ENCODE data around the gene SLC6A4.

Gene SLC6A4

GRCh38 chr17:30187573-30187972 lies 47.9 kb downstream of the SLC6A4 start:
- peaks cover 27% of the 10 kb centered on the region for H3K36me3 ChIP-seq (replicated peaks)
- in situ Hi-C loops (cut with HindIII; ENCODE audit: low pct_ligation_motif_present, low sequenced_read_pairs) = no loop called here
- no peak for DNase-seq
- no peaks in the 10 kb centered on the region for H3K27me3 ChIP-seq (replicated peaks)
- no peak overlapping the region for H3K27ac ChIP-seq
- TF ChIP-seq CTCF (IDR thresholded peaks at IDR 0.05; ENCODE audit: low read depth, low read length, missing control alignments) = no peak
- no peak overlapping the region for H3K4me3 ChIP-seq (ENCODE audit: low read depth, low read length)

GRCh38 chr17:30186761-30187160 lies 48.7 kb downstream of the SLC6A4 start:
- no peak for TF ChIP-seq CTCF (IDR thresholded peaks at IDR 0.05; ENCODE audit: low read depth, low read length, missing control alignments)
- no peaks in the 10 kb centered on the region for H3K27me3 ChIP-seq (replicated peaks)
- H3K36me3 ChIP-seq (replicated peaks) = peaks cover 33% of the 10 kb centered on the region
- no peak overlapping the region for H3K27ac ChIP-seq
- H3K4me3 ChIP-seq (ENCODE audit: low read depth, low read length) = no peak overlapping the region
- no peak for DNase-seq
- in situ Hi-C loops (cut with HindIII; ENCODE audit: low pct_ligation_motif_present, low sequenced_read_pairs) = no loop called here

- H3K27ac ChIP-seq = no peak overlapping the region
- DNase-seq = no peak
- in situ Hi-C loops (cut with HindIII; ENCODE audit: low pct_ligation_motif_present, low sequenced_read_pairs) = no loop called here
- peaks cover 17% of the 10 kb centered on the region for H3K36me3 ChIP-seq (replicated peaks)
- no peak for TF ChIP-seq CTCF (IDR thresholded peaks at IDR 0.05; ENCODE audit: low read depth, low read length, missing control alignments)
- no peak overlapping the region for H3K4me3 ChIP-seq (ENCODE audit: low read depth, low read length)
- no peaks in the 10 kb centered on the region for H3K27me3 ChIP-seq (replicated peaks)
These were observed 58.6 kb downstream of the SLC6A4 start for GRCh38 chr17:30176855-30177254.

GRCh38 chr17:30174556-30174955 lies 60.9 kb downstream of the SLC6A4 start:
- no peak for TF ChIP-seq CTCF (IDR thresholded peaks at IDR 0.05; ENCODE audit: low read depth, low read length, missing control alignments)
- Histone ChIP-seq H3K27ac (no peak overlapping the region), H3K36me3 (replicated peaks) (peaks cover 13% of the 10 kb centered on the region), H3K4me3 (ENCODE audit: low read depth, low read length) (no peak overlapping the region), H3K27me3 (replicated peaks) (no peaks in the 10 kb centered on the region)
- in situ Hi-C loops (cut with HindIII; ENCODE audit: low pct_ligation_motif_present, low sequenced_read_pairs) = no loop called here
- no peak for DNase-seq

- DNase-seq = no peak
- TF ChIP-seq CTCF (IDR thresholded peaks at IDR 0.05; ENCODE audit: low read depth, low read length, missing control alignments) = no peak
- H3K4me3 ChIP-seq (ENCODE audit: low read depth, low read length) = no peak overlapping the region
- in situ Hi-C loops (cut with HindIII; ENCODE audit: low pct_ligation_motif_present, low sequenced_read_pairs) = no loop called here
- H3K36me3 ChIP-seq (replicated peaks) = peaks cover 11% of the 10 kb centered on the region
- no peak overlapping the region for H3K27ac ChIP-seq
- no peaks in the 10 kb centered on the region for H3K27me3 ChIP-seq (replicated peaks)
These were observed 61.8 kb downstream of the SLC6A4 start for GRCh38 chr17:30173649-30174048.

GRCh38 chr17:30172560-30172959 lies 62.9 kb downstream of the SLC6A4 start:
- in situ Hi-C loops (cut with HindIII; ENCODE audit: low pct_ligation_motif_present, low sequenced_read_pairs) = no loop called here
- DNase-seq = no peak
- no peak for TF ChIP-seq CTCF (IDR thresholded peaks at IDR 0.05; ENCODE audit: low read depth, low read length, missing control alignments)
- Histone ChIP-seq H3K27ac (no peak overlapping the region), H3K27me3 (replicated peaks) (no peaks in the 10 kb centered on the region), H3K36me3 (replicated peaks) (peaks cover 11% of the 10 kb centered on the region), H3K4me3 (ENCODE audit: low read depth, low read length) (no peak overlapping the region)
